Liver (tissue), 9 donors: ENCODE measurements around the gene ATR. TPM values are rescaled to one million over a fixed set of nuclear protein-coding genes. Genes with fewer than 3 reads are reported as not detected.

Experiments
- DNase-seq: peaks from one replicate; pipeline ENCODE4 v3.0.0-alpha.2; 2017; ENCODE audit warnings: low spot score
- H3K27ac ChIP-seq, 2 donors: one replicate each; pipeline ENCODE4 v1.7.0; 2013; ENCODE audit warnings: inconsistent platforms in 2 of 2, low read length in 2 of 2, control low read depth in 1 of 2, low read depth in 1 of 2, mild to moderate bottlenecking in 1 of 2
- H3K27me3 ChIP-seq, 4 donors: one replicate each; pipeline versions ENCODE4 v1.6.1 to v1.7.0; 2013; ENCODE audit warnings: low read length in 3 of 4, inconsistent platforms in 1 of 4, mild to moderate bottlenecking in 1 of 4, moderate library complexity in 1 of 4; ENCODE audit not compliant: control insufficient read depth in 4 of 4, insufficient read depth in 4 of 4
- H3K36me3 ChIP-seq, 4 donors: one replicate each; pipeline versions ENCODE4 v1.6.1 to v1.7.0; 2013; ENCODE audit warnings: low read length in 3 of 4, mild to moderate bottlenecking in 3 of 4, low read depth in 1 of 4, moderate library complexity in 1 of 4; ENCODE audit not compliant: control insufficient read depth in 4 of 4, insufficient read depth in 3 of 4
- H3K4me1 ChIP-seq, 4 donors: one replicate each; pipeline versions ENCODE4 v1.6.1 to v1.7.0; 2013; ENCODE audit warnings: low read length in 3 of 4, mild to moderate bottlenecking in 3 of 4, moderate library complexity in 1 of 4; ENCODE audit not compliant: control insufficient read depth in 4 of 4, insufficient read depth in 4 of 4
- H3K4me3 ChIP-seq, 3 donors: one replicate each; pipeline versions ENCODE4 v1.6.1 to v1.7.0; 2013; ENCODE audit warnings: low read length in 3 of 3, control low read depth in 1 of 3, low read depth in 1 of 3, mild to moderate bottlenecking in 1 of 3
- H3K9ac ChIP-seq, 2 donors: one replicate each; pipeline ENCODE4 v1.7.0; 2013; ENCODE audit warnings: low read length in 2 of 2, mild to moderate bottlenecking in 2 of 2, moderate library complexity in 2 of 2, control low read depth in 1 of 2, low read depth in 1 of 2
- H3K9me3 ChIP-seq, 4 donors: one replicate each; pipeline versions ENCODE4 v1.6.1 to v1.7.0; 2013; ENCODE audit warnings: low read length in 3 of 4; ENCODE audit not compliant: control insufficient read depth in 4 of 4
- EGR1 ChIP-seq, 2 donors: IDR thresholded peaks; 2 replicates each; pipeline ENCODE4 v1.6.1; 2016 to 2018; ENCODE audit warnings: antibody characterized with exemption in 2 of 2, low read depth in 2 of 2
- FOXA2 ChIP-seq: IDR thresholded peaks from 2 replicates; pipeline ENCODE4 v1.6.1; 2016; ENCODE audit warnings: antibody characterized with exemption
- GABPA ChIP-seq, 2 donors: IDR thresholded peaks in 1 of 2; conservative IDR thresholded peaks in 1 of 2; 2 replicates each; pipeline ENCODE4 v1.6.1; 2016; ENCODE audit warnings: antibody characterized with exemption in 2 of 2, mild to moderate bottlenecking in 1 of 2, moderate library complexity in 1 of 2
- HNF4A ChIP-seq, 2 donors: conservative IDR thresholded peaks; 2 replicates each; pipeline ENCODE4 v1.6.1; 2016; ENCODE audit warnings: antibody characterized with exemption in 2 of 2, mild to moderate bottlenecking in 2 of 2
- HNF4G ChIP-seq: IDR thresholded peaks from 2 replicates; pipeline ENCODE4 v1.6.1; 2016; ENCODE audit warnings: antibody characterized with exemption
- JUND ChIP-seq, 2 donors: IDR thresholded peaks; 2 replicates each; pipeline ENCODE4 v1.6.1; 2016; ENCODE audit warnings: antibody characterized with exemption in 2 of 2
- NR2F2 ChIP-seq: IDR thresholded peaks from 2 replicates; pipeline ENCODE4 v1.6.1; 2016; ENCODE audit warnings: antibody characterized with exemption
- RAD21 ChIP-seq, 2 donors: IDR thresholded peaks; 2 replicates each; pipeline ENCODE4 v1.6.1; 2016; ENCODE audit warnings: antibody characterized with exemption in 2 of 2, mild to moderate bottlenecking in 2 of 2
- RXRA ChIP-seq, 2 donors: IDR thresholded peaks; 2 replicates each; pipeline ENCODE4 v1.6.1; 2017 to 2018; ENCODE audit warnings: antibody characterized with exemption in 2 of 2, mild to moderate bottlenecking in 1 of 2
- TAF1 ChIP-seq: conservative IDR thresholded peaks from 2 replicates; pipeline ENCODE4 v1.6.1; 2016; ENCODE audit warnings: antibody characterized with exemption, mild to moderate bottlenecking
- YY1 ChIP-seq: IDR thresholded peaks from 2 replicates; pipeline ENCODE4 v1.6.1; 2016; ENCODE audit warnings: antibody characterized with exemption, mild to moderate bottlenecking
- WGBS: extraction: QIAGEN DNeasy Blood & Tissue Kit; methylation state at CpG from one replicate; pipeline ENCODE4 v1.1.7; 2013; 5-methylcytosine and 5-hydroxymethylcytosine counted together
- polyA plus RNA-seq, 2 donors: library from polyadenylated mRNA; stranded (reverse) in 1 of 2; unstranded in 1 of 2; fragments of 200-250 nt in 1 of 2; fragments of >200 nt in 1 of 2; fragmentation: Nextera tagmentation in 1 of 2; extraction: Ambion mirVana in 1 of 2; gene quantifications; one replicate each; pipeline versions ENCODE4 v1.2.1 to v1.2.3, GENCODE V29; 2013 to 2015
- total RNA-seq, 2 donors: library from RNA; depleted of rRNA; stranded (reverse); fragments of >200 nt; gene quantifications; one replicate each; pipeline ENCODE4 v1.2.3, GENCODE V29; 2014
- TF ChIP-seq, protein P1 (sequence below): IDR thresholded peaks from 2 replicates; pipeline ENCODE4 v1.6.1; 2016; ENCODE audit warnings: antibody characterized with exemption, mild to moderate bottlenecking
- TF ChIP-seq, protein P2 (sequence below): fragments of 150-350 bp; IDR thresholded peaks from 2 replicates; pipeline ENCODE4 v1.5.1; 2017; ENCODE audit warnings: improper control_type of control experiment, low read depth, low read length; ENCODE audit not compliant: missing input control
- TF ChIP-seq, protein P3 (sequence below): IDR thresholded peaks from 2 replicates; pipeline ENCODE4 v1.6.1; 2016; ENCODE audit warnings: antibody characterized with exemption
- TF ChIP-seq, protein P4 (sequence below): IDR thresholded peaks from 2 replicates; pipeline ENCODE4 v1.6.1; 2016; ENCODE audit warnings: antibody characterized with exemption
- TF ChIP-seq, protein P5 (sequence below): IDR thresholded peaks from 2 replicates; pipeline ENCODE4 v1.6.1; 2016; ENCODE audit warnings: antibody characterized with exemption
- donor health status: healthy.
- donor health status: healthy.
- donor health status: healthy.
- donor health status: healthy.
- donor health status: healthy.

Gene ATR
- total and polyA plus RNA-seq, 4 donors: 5.0 to 21.5 (median 12.1) TPM

DNA sequence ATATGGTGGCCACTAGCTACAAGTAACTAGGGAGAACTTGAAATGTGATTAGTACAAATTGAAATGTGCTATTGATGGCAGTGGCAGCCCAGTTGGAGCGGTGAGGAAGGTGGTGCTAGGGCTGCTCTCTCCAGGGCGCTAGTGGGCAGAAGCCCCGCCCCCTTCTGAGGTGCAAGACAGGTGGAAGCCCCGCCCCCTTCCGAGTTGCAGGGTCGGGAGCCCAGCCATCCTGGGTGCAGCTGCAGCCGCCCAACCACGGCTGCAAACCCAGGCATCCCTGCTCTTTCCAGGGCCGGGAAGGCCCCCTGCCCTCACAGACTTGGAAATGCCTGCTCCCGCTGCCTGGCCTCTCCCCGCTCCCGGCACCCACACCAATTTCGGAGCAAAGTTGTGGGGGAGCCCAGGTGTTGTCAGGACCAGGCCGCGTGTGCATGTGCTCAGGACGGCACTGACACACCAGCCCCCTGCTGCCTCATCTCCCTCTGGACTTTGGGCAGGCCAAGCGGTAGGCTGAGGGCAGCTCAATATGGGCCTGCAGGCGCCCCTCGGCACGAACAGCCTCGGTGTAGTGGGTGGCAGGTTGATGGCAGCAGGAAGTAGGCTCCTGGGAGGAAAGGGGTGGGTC lies 10.0 kb downstream of the ATR start:
- TF ChIP-seq, protein P1, sequence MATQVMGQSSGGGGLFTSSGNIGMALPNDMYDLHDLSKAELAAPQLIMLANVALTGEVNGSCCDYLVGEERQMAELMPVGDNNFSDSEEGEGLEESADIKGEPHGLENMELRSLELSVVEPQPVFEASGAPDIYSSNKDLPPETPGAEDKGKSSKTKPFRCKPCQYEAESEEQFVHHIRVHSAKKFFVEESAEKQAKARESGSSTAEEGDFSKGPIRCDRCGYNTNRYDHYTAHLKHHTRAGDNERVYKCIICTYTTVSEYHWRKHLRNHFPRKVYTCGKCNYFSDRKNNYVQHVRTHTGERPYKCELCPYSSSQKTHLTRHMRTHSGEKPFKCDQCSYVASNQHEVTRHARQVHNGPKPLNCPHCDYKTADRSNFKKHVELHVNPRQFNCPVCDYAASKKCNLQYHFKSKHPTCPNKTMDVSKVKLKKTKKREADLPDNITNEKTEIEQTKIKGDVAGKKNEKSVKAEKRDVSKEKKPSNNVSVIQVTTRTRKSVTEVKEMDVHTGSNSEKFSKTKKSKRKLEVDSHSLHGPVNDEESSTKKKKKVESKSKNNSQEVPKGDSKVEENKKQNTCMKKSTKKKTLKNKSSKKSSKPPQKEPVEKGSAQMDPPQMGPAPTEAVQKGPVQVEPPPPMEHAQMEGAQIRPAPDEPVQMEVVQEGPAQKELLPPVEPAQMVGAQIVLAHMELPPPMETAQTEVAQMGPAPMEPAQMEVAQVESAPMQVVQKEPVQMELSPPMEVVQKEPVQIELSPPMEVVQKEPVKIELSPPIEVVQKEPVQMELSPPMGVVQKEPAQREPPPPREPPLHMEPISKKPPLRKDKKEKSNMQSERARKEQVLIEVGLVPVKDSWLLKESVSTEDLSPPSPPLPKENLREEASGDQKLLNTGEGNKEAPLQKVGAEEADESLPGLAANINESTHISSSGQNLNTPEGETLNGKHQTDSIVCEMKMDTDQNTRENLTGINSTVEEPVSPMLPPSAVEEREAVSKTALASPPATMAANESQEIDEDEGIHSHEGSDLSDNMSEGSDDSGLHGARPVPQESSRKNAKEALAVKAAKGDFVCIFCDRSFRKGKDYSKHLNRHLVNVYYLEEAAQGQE: no peak
- no peak for TF ChIP-seq FOXA2
- TF ChIP-seq, protein P2, sequence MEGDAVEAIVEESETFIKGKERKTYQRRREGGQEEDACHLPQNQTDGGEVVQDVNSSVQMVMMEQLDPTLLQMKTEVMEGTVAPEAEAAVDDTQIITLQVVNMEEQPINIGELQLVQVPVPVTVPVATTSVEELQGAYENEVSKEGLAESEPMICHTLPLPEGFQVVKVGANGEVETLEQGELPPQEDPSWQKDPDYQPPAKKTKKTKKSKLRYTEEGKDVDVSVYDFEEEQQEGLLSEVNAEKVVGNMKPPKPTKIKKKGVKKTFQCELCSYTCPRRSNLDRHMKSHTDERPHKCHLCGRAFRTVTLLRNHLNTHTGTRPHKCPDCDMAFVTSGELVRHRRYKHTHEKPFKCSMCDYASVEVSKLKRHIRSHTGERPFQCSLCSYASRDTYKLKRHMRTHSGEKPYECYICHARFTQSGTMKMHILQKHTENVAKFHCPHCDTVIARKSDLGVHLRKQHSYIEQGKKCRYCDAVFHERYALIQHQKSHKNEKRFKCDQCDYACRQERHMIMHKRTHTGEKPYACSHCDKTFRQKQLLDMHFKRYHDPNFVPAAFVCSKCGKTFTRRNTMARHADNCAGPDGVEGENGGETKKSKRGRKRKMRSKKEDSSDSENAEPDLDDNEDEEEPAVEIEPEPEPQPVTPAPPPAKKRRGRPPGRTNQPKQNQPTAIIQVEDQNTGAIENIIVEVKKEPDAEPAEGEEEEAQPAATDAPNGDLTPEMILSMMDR: no peak
- TF ChIP-seq TAF1: no peak
- TF ChIP-seq YY1: no peak
- no peak for TF ChIP-seq NR2F2
- no peak for TF ChIP-seq EGR1 (IDR thresholded peaks at IDR 0.05; ENCODE audit: low read depth in 2 of 2)
- TF ChIP-seq, protein P3, sequence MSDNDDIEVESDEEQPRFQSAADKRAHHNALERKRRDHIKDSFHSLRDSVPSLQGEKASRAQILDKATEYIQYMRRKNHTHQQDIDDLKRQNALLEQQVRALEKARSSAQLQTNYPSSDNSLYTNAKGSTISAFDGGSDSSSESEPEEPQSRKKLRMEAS: no peak
- TF ChIP-seq, protein P4, sequence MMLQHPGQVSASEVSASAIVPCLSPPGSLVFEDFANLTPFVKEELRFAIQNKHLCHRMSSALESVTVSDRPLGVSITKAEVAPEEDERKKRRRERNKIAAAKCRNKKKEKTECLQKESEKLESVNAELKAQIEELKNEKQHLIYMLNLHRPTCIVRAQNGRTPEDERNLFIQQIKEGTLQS: no peak
- TF ChIP-seq HNF4G: no peak
- TF ChIP-seq HNF4A (conservative IDR thresholded peaks at IDR 0.05): no peak
- TF ChIP-seq GABPA (IDR thresholded peaks at IDR 0.05 in 1 of 2, conservative IDR thresholded peaks at IDR 0.05 in 1 of 2): no peak
- TF ChIP-seq RXRA (IDR thresholded peaks at IDR 0.05): no peak
- peaks cover 1 to 18% (median 8%) of the 10 kb centered on the region in 4 donors for H3K36me3 ChIP-seq
- H3K4me1 ChIP-seq: no peaks in the 10 kb centered on the region
- no peaks in the 10 kb centered on the region for H3K27me3 ChIP-seq
- DNase-seq: no peak
- no peak overlapping the region for H3K9ac ChIP-seq
- H3K27ac ChIP-seq: no peak overlapping the region
- no peaks in the 10 kb centered on the region for H3K9me3 ChIP-seq
- WGBS: 84% methylated on average over 21 of the region's 21 CpGs
- H3K4me3 ChIP-seq: no peak overlapping the region

DNA sequence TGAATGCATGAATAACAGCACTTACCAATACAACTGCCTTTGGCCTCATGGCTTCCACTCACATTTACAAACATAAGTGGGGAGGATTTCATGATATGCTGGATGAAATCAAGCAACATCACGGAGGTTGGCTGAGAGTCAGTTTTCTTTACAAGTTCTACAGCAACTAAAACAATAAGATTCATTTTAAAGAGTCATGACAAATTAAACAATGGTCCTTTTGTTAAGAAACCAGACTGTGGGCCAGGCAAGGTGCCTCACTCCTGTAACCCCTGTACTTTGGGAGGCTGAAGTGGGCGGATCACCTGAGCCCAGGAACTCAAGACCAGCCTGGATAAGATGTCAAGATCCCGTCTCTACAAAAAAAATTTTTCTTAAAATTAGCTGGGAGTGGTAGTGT lies 12.4 kb downstream of the ATR start:
- no peaks in the 10 kb centered on the region for H3K9me3 ChIP-seq
- no peak overlapping the region for H3K9ac ChIP-seq
- no peaks in the 10 kb centered on the region for H3K4me1 ChIP-seq
- peaks cover 0 to 20% (median 15%) of the 10 kb centered on the region in 4 donors for H3K36me3 ChIP-seq
- no peak overlapping the region for H3K27ac ChIP-seq
- WGBS: 85% methylated on average over 3 of the region's 3 CpGs
- no peaks in the 10 kb centered on the region for H3K27me3 ChIP-seq
- TF ChIP-seq FOXA2 (no peak), RAD21 (IDR thresholded peaks at IDR 0.05) (no peak), NR2F2 (no peak), EGR1 (IDR thresholded peaks at IDR 0.05; ENCODE audit: low read depth in 2 of 2) (no peak), TAF1 (no peak), JUND (IDR thresholded peaks at IDR 0.05) (no peak), YY1 (no peak), HNF4A (conservative IDR thresholded peaks at IDR 0.05) (no peak)
- TF ChIP-seq, protein P5, sequence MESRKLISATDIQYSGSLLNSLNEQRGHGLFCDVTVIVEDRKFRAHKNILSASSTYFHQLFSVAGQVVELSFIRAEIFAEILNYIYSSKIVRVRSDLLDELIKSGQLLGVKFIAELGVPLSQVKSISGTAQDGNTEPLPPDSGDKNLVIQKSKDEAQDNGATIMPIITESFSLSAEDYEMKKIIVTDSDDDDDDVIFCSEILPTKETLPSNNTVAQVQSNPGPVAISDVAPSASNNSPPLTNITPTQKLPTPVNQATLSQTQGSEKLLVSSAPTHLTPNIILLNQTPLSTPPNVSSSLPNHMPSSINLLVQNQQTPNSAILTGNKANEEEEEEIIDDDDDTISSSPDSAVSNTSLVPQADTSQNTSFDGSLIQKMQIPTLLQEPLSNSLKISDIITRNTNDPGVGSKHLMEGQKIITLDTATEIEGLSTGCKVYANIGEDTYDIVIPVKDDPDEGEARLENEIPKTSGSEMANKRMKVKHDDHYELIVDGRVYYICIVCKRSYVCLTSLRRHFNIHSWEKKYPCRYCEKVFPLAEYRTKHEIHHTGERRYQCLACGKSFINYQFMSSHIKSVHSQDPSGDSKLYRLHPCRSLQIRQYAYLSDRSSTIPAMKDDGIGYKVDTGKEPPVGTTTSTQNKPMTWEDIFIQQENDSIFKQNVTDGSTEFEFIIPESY: no peak
- TF ChIP-seq, protein P2: no peak
- TF ChIP-seq, protein P4: no peak
- TF ChIP-seq, protein P1: no peak
- no peak overlapping the region for H3K4me3 ChIP-seq
- no peak for DNase-seq
